Fibroblast of lung (primary cell): ENCODE data around the gene ANGPTL2.

ENCODE experiments used
- CTCF ChIP-seq, 2 donors: IDR thresholded peaks in 1 of 2; conservative IDR thresholded peaks in 1 of 2; 1 replicate in 1 of 2; 2 replicates in 1 of 2; pipeline ENCODE4 v1.5.1; 2011 to 2012; ENCODE audit warnings: low read length in 2 of 2, control low read depth in 1 of 2, inconsistent platforms in 1 of 2, low read depth in 1 of 2, mild to moderate bottlenecking in 1 of 2
- EZH2 ChIP-seq: IDR thresholded peaks from 2 replicates; pipeline ENCODE4 v1.5.1; 2012; ENCODE audit warnings: low read length, control low read depth, mild to moderate bottlenecking; ENCODE audit errors: missing control alignments

- TF ChIP-seq CTCF (conservative IDR thresholded peaks at IDR 0.05 in 1 of 2, IDR thresholded peaks at IDR 0.05 in 1 of 2; ENCODE audit: low read depth in 1 of 2, low read length in 2 of 2) (no peak), EZH2 (no peak)
Observed at GRCh38 chr9:127154390-127155191, 32.2 kb upstream of the ANGPTL2 start.
